Ovary (tissue), 9 donors: ENCODE measurements around the gene PTH1R. TPM values are rescaled to one million over a fixed set of nuclear protein-coding genes. Genes with fewer than 3 reads are reported as not detected.

ENCODE experiments used
- DNase-seq, 5 donors: peaks; one replicate each; pipeline ENCODE4 v3.0.0-alpha.2; 2019 to 2020
- H3K27ac ChIP-seq, 2 donors: fragments of 200-600 bp; one replicate each; pipeline versions ENCODE4 v1.5.1 to v1.8.0; 2019 to 2022
- H3K27me3 ChIP-seq: fragments of 200-600 bp; one replicate; pipeline ENCODE4 v1.8.0; 2022
- H3K36me3 ChIP-seq: fragments of 200-600 bp; sonication (generic); one replicate; pipeline ENCODE4 v1.5.1; 2019
- H3K4me1 ChIP-seq: one replicate; pipeline ENCODE4 v1.8.1; 2013; ENCODE audit warnings: mild to moderate bottlenecking, moderate library complexity; ENCODE audit not compliant: insufficient read depth
- H3K4me3 ChIP-seq: fragments of 200-600 bp; sonication (generic); one replicate; pipeline ENCODE4 v1.5.1; 2017
- H3K9me3 ChIP-seq, 2 donors: fragments of 200-600 bp in 1 of 2; sonication (generic) in 1 of 2; one replicate each; pipeline versions ENCODE4 v1.5.1 to v1.8.1; 2013 to 2019; ENCODE audit warnings: mild to moderate bottlenecking in 1 of 2, moderate library complexity in 1 of 2
- EP300 ChIP-seq: sonication (generic); formaldehyde crosslinking; IDR thresholded peaks from one replicate; pipeline ENCODE4 v1.6.1; 2017; ENCODE audit warnings: antibody characterized with exemption
- POLR2A ChIP-seq: fragments of 450-650 bp; IDR thresholded peaks from one replicate; pipeline ENCODE4 v1.6.1; 2017; ENCODE audit warnings: antibody characterized with exemption, mild to moderate bottlenecking, moderate library complexity
- WGBS, 3 donors: extraction: QIAGEN DNeasy Blood & Tissue Kit in 1 of 3; methylation state at CpG; one replicate each; pipeline versions ENCODE4 v1.1.5 to v1.1.7; 2013 to 2017; 5-methylcytosine and 5-hydroxymethylcytosine counted together
- intact Hi-C, 4 donors: fragments of 100-400 bp; cut with DNase I; formaldehyde crosslinking; loops; one replicate each; pipeline versions ENCODE4 v1.11.0 to v1.15.1; 2022 to 2023
- polyA plus RNA-seq, 2 donors: library from polyadenylated mRNA; stranded (reverse); fragments of 200-250 nt in 1 of 2; fragments of 350-450 nt in 1 of 2; fragmentation: Illumina TruSeq in 1 of 2; extraction: RNeasy Lipid Tissue Mini Kit (QIAGEN cat#74804) in 1 of 2; gene quantifications; one replicate each; pipeline ENCODE4 v1.2.3, GENCODE V29; 2013 to 2014
- total RNA-seq, 7 donors: library from RNA; depleted of rRNA in 2 of 7; stranded (reverse); fragments of >200 nt in 2 of 7; fragmentation: NEBNext Ultra II Directional in 3 of 7; extraction: Animal tissue kit (Norgen Biotek cat#: 25700) in 3 of 7; gene quantifications; one replicate each; pipeline versions ENCODE4 v1.1.0 to v1.2.4, GENCODE V29; 2016 to 2023
- TF ChIP-seq, protein P1 (sequence below), 3 donors: fragments of 450-650 bp in 2 of 3; fragments of 200-600 bp in 1 of 3; IDR thresholded peaks; one replicate each; pipeline versions ENCODE4 v1.5.1 to v1.8.0; 2016 to 2022; ENCODE audit warnings: antibody characterized with exemption in 3 of 3, mild to moderate bottlenecking in 1 of 3
- donor health status: DM: no; HTN: no; CAD: no; lungs with moderate emphysema.
- donor health status: DM: no; HTN: no; CAD: no.
- donor health status: Bipolar disorder and iron deficiency.
- donor health status: DM: yes; HTN: yes; CAD: no.
- donor health status: DM: no; HTN: no; CAD: no.
- donor health status: DM: yes; HTN: yes; CAD: no.

PTH1R gene
- total and polyA plus RNA-seq, 9 donors, result 3.8 to 23.9 (median 12.3) TPM

DNA sequence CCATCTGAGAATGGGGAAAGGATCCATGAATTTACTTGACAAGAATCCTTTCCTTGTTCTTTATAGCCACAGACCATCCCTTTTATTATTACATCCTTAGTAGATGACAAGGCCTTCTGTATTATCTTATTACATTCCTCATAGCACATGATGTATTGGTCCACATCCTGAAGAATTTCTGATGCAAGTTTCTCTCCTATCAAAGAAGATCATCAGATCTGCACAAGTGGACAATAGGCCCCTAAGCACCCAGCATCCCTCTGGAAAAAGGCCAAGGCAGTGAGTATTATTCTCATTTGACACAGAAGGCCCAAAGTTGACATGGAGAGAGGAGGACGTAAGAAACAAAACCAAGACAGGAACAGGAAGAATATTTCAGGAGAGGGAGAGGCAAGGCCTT lies 45.7 kb upstream of the PTH1R start:
- Histone ChIP-seq H3K4me1 (no peaks in the 10 kb centered on the region), H3K36me3 (no peaks in the 10 kb centered on the region), H3K27ac (no peak overlapping the region), H3K4me3 (no peak overlapping the region), H3K27me3 (no peaks in the 10 kb centered on the region), H3K9me3 (no peaks in the 10 kb centered on the region)
- 3 to 84% (median 57%) methylated on average over 1 of the region's 1 CpG for WGBS, 3 donors
- intact Hi-C loops, result no loop called here
- no peak for TF ChIP-seq POLR2A
- no peak for TF ChIP-seq EP300
- TF ChIP-seq, protein P1, sequence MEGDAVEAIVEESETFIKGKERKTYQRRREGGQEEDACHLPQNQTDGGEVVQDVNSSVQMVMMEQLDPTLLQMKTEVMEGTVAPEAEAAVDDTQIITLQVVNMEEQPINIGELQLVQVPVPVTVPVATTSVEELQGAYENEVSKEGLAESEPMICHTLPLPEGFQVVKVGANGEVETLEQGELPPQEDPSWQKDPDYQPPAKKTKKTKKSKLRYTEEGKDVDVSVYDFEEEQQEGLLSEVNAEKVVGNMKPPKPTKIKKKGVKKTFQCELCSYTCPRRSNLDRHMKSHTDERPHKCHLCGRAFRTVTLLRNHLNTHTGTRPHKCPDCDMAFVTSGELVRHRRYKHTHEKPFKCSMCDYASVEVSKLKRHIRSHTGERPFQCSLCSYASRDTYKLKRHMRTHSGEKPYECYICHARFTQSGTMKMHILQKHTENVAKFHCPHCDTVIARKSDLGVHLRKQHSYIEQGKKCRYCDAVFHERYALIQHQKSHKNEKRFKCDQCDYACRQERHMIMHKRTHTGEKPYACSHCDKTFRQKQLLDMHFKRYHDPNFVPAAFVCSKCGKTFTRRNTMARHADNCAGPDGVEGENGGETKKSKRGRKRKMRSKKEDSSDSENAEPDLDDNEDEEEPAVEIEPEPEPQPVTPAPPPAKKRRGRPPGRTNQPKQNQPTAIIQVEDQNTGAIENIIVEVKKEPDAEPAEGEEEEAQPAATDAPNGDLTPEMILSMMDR (IDR thresholded peaks at IDR 0.05), result no peak
- DNase-seq, result no peak

DNA sequence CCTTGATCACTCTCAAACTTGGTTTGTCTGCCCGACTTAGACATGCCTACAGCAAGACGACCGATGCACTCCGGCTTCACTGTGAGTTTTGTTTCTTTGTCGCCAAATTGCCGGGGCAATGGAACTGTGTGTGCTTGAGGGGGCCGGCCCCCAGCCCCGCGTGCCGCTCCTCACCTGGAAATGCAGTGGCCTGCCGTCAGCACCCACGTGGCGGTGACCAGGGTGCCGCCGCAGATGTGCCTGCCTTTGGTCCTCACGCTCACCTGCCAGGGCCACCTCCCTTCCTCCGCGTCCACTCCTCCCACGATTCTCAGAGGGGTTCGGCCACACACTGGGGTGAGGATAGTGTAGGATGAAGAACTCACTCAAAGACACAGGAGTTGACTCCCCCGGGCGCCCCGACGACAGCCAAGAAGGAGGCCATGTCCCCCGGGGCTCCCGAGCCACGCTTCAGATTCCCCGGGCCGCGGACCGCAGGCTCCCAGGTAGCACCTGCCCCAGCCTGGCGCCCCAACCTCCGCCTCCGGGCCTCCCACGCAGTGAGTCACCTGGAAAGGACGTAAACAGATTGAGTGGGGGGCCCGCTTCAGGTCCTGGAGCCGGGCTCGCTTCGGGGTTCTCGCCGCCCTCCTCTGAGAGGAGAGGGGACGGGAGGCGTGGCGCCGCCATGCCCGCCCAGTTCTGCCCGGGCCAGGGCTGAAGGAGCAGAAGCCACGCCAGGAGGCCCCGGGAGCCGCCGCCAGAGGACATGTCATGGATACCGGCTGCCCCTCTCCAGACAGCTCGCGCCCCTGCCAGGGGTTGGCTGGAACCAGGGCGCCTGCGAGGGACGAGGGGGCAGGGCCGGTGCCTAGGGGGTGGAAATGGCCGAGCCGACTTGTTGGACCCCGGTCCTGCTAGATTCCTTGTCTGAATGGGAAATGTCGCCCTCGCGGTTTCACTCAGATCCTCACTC lies 43.9 kb upstream of the PTH1R start:
- WGBS, 3 donors, result 93 to 96% (median 94%) methylated on average over 57 to 65 of the region's 65 CpGs
- H3K4me1 ChIP-seq, result no peaks in the 10 kb centered on the region
- intact Hi-C loops, result no loop called here
- TF ChIP-seq EP300, result no peak
- TF ChIP-seq POLR2A, result no peak
- TF ChIP-seq, protein P1 (IDR thresholded peaks at IDR 0.05), result no peak
- no peaks in the 10 kb centered on the region for H3K9me3 ChIP-seq
- H3K27ac ChIP-seq, result no peak overlapping the region
- no peaks in the 10 kb centered on the region for H3K27me3 ChIP-seq
- no peaks in the 10 kb centered on the region for H3K36me3 ChIP-seq
- H3K4me3 ChIP-seq, result no peak overlapping the region
- DNase-seq, result no peak

DNA sequence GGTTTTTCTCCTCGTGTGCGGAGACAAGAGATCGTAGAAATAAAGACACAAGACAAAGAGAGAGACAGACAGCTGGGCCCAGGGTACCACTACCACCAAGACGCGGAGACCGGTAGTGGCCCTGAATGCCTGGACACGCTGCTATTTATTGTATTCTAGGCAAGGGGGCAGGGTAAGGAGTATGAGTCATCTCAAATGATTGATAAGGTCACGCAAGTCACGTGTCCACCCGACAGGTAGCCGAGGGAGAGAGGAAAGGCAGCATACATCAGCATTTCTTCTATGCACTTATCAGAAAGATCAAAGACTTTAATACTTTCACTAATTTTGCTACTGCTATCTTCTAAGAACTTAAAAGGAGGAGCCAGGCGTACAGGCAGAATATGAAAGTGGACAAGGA lies 42.5 kb upstream of the PTH1R start:
- Histone ChIP-seq H3K4me3 (no peak overlapping the region), H3K9me3 (no peaks in the 10 kb centered on the region), H3K27ac (no peak overlapping the region), H3K4me1 (no peaks in the 10 kb centered on the region), H3K27me3 (no peaks in the 10 kb centered on the region), H3K36me3 (no peaks in the 10 kb centered on the region)
- intact Hi-C loops, result no loop called here
- DNase-seq, result no peak
- TF ChIP-seq, protein P1 (IDR thresholded peaks at IDR 0.05), result no peak
- TF ChIP-seq EP300 (no peak), POLR2A (no peak)
- 84 to 87% (median 86%) methylated on average over 12 of the region's 12 CpGs for WGBS, 3 donors

DNA sequence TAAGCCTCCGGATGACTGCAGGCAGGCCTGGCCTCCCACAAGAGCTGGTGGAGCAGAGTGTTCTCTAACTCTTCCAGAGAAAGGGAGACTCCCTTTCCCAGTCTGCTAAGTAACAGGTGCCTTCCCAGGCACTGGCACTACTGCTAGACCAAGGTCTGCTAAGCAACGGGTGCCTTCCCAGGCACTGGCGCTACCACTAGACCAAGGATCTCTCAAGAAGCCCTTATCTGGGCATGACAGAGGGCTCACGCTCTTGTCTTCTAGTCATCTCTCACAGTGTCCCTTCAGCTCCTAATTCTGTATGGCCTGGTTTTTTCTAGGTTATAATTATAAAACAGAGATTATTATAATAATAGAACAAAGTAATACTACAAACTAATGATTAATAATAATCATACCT lies 42.0 kb upstream of the PTH1R start:
- TF ChIP-seq POLR2A (no peak), EP300 (no peak)
- TF ChIP-seq, protein P1 (IDR thresholded peaks at IDR 0.05), result no peak
- no peak for DNase-seq
- intact Hi-C loops, result no loop called here
- Histone ChIP-seq H3K9me3 (no peaks in the 10 kb centered on the region), H3K4me1 (no peaks in the 10 kb centered on the region), H3K4me3 (no peak overlapping the region), H3K27me3 (no peaks in the 10 kb centered on the region), H3K27ac (no peak overlapping the region), H3K36me3 (no peaks in the 10 kb centered on the region)
- WGBS, 3 donors, result 88 to 92% (median 89%) methylated on average over 4 of the region's 4 CpGs
